Stimulated activated CD4-positive, alpha-beta T cell treated with anti-CD3 and anti-CD28 coated beads, Interleukin-15, amount 100 ng/mL, for 1 hour (primary cell): Measurements from ENCODE around the gene CPNE7.
"Not testable (repeated sequence)": the region's sequence is repeated elsewhere in the genome, so short reads cannot be mapped to it uniquely, and the experiment has no call there.

Experiments used
- DNase-seq, 2 donors: peaks; one replicate each; pipeline ENCODE4 v3.0.0-alpha.2; 2020; ENCODE audit warnings: low read depth in 1 of 2, low spot score in 1 of 2

Gene CPNE7

DNA sequence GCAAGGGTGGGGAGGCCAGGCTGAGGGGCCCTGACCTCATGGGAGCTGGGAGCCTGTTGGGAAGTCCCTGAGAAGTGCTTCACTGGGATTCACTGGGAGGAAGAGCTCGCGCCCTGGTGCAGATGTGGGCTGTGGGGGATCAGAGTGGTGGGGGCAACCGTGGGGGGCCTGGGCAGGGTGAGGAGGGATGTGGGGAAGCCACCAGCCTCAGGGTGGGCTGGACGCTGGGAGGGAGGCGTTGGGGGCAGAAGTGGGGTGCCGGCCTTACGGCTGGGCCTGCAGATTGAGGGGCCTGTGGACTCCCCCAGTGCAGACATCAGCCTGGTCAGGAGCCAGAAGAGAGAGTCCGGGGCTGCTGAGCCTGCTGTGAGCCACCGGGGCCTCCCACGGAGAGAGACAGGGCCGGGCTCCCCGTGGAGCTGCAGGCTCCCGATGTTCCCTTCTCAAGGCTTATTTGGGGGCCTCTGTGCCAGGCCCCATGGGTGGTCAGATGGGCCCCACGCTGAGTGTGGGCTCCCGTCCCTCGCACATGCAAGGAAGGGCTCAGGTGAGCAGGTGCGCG lies 45.7 kb downstream of the CPNE7 start:
- DNase-seq = no peak

DNA sequence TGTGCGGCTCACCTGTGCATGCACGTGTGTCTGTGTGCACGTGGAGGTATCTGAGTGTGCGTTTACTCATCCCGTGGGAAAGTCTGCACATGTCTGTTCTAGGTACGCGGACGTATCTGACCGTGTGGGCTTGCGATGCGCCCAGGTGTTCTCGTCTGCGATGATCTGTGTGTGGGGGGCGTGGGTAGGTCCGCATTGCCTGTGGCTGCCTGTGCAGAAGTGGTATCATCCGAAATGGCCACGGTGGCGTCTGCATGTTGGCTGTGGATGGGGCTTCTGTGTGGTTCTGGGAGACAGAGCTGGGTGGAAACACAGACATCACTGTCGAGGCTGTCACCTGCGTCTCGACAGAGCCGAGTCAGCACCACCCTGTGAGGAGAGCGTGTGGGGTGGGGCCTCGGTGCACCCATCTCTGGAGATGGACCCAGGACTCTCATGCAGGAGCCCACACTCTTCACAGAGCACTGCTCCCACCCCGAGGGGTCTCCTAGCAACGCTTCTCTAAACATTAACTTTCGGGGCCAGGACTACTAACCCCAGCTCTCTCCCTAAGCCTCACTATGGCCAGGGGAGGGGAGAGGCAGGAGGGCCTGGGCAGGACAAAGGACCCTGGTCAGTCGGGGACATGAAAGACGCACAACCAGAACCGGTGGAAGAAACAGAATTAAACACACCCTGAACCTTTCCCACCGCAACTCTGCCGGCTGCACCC lies 46.3 kb downstream of the CPNE7 start:
- DNase-seq = no peak

DNA sequence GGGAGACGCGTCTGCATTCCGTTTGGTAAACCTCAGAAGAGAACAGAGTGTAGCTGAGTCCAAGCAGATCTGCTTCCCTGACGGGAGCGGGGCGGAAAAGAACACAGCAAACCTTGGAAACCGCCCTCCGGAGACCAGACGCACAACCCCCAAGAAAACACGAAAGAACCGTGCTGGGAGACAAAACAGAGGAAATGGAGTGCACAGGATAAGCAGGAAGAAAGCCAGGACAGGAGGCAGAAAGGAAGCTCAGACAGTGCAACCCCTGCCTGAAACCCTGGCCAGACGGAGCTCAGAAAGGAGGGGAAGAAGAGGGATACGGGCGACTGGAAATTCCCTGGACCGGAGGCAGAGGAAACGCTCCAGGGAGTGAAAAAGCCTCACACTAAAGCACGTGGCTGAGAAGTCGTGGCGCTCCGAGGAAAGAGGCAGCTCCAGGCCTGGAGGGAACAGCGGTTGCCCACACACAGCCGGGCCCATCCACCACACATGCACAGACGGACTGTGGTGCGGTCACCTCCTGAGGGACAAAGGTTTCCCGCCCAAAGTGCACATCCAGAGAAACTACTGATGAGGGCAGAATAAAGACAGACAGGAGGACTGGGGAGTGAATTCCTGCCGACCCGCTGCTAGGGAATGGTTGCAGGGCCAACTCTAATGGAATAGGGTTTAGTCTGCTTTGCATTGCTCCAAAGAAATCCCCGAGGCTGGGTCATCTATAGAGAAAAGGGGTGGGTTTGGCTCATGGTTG lies 48.1 kb downstream of the CPNE7 start:
- no peak for DNase-seq

DNA sequence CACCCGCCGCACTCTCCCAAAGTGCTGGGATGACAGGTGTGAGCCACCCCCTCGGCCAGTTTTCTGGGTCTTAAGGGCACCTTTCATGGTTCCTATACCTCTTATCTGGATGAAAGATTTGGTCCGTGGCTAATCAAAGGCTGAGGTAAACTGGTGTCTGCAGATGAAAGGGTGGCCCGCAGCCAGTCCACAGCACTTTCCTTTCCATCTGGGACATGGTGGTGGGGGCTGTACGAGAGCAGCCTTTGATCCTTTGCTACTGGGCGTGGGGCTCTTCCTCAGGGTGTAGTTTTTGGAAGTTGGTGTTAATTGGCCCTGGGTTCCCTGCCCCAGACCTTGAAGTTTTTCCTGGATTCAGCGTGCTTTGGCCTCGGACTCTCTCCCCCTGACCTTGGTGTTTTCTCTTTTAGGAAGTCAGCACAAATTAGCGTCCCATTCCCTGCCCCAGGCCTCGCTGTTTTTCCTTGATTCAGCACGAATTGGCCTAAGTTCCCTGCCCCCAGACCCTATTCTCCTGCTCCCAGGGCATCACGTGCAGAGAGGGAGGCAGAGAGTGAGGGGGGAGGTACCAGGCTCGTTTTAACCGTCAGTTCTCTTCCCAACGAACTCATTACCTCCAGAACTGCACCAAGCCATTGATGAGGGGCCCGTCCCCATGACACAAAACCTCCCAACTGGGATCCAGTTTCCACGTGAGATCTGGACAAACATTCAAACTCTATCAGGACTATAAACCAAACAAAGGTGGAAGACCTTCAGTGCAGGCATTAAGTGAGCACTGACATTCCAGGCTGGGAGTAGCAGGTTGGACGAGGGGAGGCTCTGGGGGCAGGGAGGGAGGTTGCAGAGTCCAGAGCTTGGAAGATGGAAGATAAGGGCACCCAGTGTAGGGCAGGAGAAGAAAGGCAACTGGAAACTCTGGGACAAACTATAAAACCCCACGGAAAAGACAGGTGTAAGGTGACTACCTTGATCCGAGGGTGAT lies 49.5 kb downstream of the CPNE7 start:
- no peak for DNase-seq

DNA sequence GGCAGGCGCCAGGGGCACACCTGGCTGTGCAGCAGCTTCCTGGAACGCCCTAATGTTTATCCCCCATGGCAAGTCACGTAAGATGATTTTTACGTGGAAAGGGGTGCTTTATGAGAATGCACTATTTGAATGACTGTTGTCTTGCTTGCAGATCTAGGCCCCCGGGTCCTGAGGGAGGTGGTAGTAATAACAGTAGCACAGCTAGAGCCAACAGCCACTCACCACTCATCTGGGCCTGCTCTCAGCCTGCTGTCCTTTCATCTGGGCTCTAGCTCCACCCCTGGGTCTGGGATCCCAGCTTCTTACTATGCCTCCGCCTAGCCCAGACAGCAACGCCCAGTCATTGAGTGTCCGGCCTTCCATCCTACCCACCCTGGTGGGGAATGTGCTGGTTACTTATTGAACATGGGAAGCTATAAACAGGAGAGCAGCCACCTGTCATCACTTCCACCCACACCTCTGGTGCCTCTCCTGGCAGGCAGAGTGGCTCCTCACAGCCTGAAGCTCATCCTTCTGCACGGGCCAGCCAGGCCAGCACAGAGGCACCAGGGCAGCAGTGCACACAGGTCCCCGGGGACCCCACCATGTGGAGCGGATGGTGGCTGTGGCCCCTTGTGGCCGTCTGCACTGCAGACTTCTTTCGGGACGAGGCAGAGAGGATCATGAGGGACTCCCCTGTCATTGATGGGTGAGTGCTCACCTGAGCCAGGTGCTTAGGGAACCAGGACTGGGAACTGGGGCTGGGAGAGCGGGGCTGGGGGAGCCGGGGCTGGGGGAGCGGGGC lies 54.5 kb downstream of the CPNE7 start:
- no peak for DNase-seq

DNA sequence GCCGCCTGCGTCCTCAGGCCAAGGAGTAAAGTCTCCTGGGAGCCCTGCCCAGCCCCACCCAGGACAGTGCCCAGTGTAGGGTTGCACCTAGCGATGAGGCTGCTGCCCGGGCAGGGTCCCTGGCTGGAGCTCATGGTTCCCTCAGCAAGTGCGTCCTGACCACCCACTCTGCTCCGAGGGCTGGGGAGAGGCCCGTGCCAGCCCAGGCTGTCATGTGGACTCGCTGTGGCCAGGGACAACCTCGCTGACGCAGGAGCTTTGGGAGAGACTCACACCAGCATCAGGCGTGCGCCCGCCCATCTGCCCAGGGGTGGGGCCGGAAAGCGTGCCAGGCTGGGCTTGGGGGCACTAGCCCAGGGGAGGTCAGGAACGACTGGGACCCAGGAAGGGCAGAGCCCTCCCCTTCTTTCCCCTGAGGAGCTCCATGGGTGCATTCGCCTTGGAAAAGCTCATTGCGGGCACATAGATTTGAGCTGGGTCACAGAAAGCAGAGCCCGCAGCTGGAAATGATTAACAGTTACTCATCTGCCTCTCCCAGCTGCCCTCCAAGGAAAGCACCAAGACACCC lies 57.6 kb downstream of the CPNE7 start:
- no peak for DNase-seq

DNA sequence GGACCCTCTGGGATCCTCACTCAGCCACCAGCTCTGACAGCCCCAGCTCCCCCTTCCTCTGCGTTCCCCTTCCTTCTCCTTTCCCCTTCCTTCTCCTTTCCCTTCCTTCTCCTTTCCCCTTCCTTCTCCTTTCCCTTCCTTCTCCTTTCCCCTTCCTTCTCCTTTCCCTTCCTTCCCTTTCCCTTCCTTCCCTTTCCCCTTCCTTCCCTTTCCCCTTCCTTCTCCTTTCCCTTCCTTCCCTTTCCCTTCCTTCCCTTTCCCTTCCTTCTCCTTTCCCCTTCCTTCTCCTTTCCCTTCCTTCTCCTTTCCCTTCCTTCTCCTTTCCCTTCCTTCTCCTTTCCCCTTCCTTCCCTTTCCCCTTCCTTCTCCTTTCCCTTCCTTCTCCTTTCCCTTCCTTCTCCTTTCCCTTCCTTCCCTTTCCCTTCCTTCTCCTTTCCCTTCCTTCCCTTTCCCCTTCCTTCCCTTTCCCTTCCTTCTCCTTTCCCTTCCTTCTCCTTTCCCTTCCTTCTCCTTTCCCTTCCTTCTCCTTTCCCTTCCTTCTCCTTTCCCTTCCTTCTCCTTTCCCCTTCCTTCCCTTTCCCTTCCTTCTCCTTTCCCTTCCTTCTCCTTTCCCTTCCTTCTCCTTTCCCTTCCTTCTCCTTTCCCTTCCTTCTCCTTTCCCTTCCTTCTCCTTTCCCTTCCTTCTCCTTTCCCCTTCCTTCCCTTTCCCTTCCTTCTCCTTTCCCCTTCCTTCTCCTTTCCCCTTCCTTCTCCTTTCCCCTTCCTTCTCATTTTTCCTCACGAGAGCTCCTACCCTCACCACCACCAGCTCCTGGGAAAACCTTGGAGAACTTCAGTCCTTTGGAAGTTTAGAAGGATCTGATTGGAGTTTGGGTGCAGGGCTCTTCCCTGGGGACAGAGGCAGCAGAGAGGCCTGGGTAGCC lies 59.2 kb downstream of the CPNE7 start:
- not testable (repeated sequence) for DNase-seq

DNA sequence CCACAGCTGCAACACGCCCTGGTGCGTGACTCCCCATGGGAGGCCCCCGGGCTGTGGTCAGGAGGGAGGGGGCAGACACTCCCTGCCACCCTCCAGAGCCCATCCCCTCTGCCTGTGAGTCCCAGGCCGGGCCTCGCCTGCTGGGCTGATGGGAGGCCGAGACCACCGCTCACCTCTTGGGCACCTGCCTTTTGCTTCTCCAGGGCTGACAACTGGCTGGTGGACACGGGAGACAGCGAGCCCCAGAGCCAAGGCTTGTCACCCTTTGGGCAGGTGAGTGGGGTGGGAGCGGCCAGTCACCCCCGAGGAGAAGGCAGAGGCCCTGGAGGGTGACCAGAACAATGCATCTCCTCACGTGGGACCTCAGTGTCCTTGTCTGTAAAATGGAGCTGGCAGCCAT lies 61.1 kb downstream of the CPNE7 start:
- DNase-seq = no peak

DNA sequence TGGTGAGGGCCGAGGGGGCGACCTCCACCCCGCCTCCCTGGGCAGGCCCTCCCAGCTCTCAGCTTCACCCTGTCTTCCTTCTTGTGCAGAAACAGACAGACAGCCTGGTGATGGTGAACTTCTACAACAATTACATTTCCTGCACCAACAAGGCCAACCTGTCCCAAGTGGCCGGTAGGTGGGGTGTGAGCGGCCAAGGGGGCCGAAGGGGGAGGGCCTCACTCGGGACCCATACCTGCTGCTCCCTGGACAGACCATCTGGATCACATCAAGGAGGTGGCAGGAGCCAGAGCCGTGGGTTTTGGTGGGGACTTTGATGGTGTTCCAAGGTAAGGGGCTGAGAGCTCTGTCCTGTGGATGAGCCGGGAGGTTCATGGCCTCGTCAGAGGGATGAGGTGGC lies 61.8 kb downstream of the CPNE7 start:
- no peak for DNase-seq

DNA sequence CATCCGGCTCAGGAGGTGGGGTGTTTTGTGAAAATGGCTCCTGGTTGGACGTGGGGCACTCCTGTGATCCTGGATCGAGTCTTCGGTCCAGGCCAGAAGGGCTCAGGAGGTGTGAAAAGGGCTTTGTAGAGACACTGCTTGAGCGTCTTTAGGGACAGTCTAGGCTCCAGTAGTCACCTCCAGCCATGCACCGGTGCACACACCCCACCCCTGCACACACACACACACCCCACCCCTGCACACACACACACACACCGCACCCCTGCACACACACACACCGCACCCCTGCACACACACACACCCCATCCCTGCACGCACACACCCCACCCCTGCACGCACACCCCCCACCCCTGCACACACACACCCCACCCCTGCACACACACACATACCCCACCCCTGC lies 62.9 kb downstream of the CPNE7 start:
- DNase-seq = no peak

DNA sequence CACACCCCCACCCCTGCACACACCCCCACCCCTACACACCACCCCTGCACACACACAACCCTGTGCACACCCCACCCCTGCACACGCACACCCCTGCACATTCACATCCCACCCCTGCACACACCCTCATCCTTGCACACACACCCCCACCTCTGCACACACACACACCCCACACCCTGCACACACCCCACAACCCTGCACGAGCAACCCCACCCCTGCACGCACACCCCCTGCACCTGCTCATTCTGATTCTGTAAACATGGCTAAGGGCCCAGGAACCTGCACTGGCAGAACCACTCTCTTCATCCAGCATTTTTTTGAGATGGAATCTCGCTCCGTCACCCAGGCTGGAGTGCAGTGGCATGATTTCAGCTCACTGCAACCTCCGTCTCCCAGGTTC lies 63.8 kb downstream of the CPNE7 start:
- no peak for DNase-seq

DNA sequence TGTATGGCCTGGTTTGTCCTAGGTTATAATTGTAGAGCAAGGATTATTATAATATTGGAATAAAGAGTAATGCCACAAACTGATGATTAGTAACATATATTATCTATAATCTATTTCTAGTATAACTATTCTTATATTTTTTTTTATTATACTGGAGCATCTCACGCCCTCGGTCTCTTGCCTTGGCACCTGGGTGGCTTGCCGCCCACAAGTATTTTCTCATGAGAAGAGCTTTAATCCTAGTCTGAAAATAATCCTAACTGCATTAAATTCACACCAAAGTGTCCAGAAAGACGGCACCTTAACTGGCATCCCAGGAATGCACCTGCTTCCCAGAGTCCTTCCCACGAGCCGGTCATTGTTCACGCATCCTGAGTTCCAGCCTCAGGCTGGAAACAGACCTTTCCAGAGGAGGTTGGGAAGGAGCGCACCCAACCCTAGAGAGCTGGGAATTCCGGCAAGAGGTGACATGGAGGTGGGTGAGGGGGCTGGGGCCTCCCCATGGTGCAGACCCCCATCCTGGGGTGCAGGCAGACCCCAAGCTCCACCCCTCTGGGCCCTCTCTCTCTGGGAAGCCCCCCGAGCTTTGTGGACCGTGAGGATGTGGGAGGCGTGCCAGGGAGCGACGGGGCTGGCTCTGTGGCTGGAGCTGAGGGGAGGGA lies 66.0 kb downstream of the CPNE7 start:
- no peak for DNase-seq

DNA sequence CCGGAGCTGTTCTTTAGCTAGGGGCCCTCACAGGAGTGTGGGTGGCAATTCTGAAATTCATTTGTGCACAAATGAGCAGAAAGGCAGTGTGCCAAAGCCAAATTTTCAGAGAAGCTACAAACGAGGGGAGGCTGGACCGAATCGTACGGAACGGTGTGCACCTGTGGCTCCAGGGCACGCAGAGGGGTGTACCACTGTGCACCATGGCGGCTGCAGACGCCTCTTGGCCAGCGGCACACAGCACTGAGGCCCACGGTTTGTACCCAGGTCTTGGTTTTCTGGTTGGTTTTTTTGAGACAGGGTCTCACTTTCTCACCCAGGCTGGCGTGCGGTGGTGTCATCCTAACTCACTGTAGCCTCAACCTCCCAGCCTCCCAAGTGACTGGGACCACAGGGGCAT lies 67.0 kb downstream of the CPNE7 start:
- DNase-seq = no peak

DNA sequence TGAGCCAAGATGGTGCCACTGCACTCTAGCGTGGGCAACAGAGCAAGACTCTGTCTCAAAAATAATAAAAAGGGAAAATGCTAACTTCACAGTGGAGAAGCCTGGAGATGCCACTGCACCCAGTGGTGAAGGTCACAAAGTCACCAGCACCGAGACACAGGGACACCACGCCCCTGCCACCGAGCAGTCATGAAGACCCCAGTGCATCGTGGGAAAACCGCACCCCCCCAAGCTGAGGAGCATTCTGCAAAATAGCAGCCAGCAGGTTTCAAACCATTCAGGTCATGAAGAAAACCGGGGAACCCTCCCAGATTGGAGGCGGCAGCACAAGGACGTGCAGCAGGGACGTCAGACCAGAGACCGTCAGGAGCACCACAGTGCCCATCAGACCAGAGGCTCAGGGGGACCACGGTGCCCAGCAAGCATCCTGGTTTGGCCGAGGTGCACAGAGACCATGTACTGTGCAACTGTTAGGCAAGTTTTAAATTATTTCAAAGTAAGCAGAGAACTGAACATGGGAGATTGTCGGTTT lies 68.3 kb downstream of the CPNE7 start:
- DNase-seq = no peak

DNA sequence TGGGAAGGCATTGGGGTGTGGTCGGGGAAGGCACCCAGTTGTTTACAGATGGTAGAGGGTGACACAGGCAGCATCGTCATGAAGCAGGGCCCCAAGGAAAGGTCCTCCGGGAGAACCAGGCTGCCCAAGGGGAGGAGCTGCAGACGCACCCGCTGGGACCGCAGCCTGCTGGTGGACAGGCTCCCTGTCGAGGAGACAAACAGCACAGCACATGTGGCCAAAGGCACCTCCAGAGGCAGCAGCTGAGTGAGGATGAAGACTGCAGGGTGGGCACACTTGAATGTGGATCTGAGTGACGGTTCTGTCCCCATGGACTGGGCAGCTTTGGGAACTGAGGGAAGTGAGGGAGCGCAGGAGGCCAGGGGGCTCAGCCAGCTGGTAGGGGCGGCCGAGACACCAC lies 69.6 kb downstream of the CPNE7 start:
- DNase-seq = no peak

DNA sequence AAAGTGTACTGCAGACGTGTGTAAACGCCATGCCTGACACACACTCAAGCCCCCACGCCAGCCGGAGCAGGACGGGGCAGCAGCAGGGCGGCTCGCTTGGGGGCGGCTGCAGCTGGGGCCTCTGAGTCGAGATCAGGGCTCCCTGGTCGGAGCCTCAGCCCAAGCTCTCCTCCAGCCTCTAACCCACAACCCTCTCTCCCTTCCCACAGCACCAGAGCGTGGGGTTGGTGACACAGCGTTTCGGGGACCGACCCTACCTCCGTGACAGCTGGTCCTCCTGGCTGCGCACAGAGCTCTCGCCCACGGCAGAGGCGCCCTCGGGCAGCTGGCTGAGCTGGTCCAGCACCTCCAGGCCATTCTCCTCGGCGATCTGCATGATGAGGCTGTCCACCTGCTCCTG lies 70.7 kb downstream of the CPNE7 start:
- no peak for DNase-seq
